Stimulated activated CD8-positive, alpha-beta memory T cell treated with anti-CD3 and anti-CD28 coated beads, Interleukin-12 subunit alpha, Interleukin-12 subunit beta, amount 100 ng/mL, for 1 hour (primary cell): ENCODE data around the gene FKBP5.
"Not testable (repeated sequence)": the region's sequence is repeated elsewhere in the genome, so short reads cannot be mapped to it uniquely, and the experiment has no call there.

Experiments
- DNase-seq: peaks from one replicate; pipeline ENCODE4 v3.0.0-alpha.2; 2020; ENCODE audit warnings: low read depth

Gene FKBP5

DNA sequence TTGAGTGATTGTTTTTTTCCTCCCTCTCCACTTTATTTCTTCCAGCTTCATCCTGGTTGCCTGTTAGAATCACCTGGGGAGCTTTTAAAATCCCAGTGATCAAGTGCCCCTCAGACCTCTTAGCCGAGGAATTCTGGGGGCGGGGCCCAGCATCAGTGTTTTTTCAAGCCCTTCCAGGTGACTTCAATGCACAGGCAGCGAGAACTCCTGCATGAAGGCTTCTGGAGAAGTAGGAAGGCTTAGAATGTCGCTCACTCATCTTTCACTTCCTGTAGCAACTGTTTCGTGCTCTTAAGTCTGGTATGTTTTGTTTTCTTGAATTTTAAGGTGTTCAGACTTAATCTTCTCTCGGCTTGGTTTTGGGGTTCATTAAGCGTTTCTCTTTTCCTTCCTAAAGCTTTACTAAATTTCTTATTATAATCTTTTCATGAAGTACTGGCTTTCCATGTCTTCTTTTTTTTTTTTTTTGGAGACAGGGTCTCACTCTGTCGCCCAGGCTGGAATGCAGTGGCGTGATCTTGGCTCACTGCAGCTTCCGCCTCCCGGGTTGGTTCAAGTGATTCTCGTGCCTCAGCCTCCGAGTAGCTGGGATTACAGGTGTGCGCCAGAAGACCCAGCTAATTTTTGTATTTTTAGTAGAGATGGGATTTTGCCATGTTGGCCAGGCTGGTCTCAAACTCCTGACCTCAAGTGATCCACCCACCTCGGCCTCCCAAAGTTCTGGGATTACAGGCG lies 145.1 kb downstream of the FKBP5 start:
- no peak for DNase-seq

DNA sequence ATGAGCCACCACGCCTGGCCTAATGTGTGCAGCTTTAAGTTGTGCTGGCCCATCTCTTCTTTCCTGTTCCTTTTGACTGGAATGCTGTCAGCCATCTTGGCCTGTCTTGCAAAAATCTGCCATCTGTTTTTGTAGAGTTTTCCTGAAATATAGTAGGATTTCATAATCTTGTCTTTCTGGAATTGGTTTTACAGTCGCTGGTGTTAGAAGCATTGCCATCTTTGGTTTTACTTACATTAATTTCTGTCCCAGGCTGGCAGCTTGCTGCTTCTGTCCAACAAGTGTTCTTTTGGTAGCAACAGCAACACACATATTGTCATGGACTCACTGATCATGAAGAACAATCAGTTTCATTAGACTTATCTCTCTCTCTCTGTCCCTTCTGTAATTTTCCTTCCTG lies 146.9 kb downstream of the FKBP5 start:
- DNase-seq: no peak

DNA sequence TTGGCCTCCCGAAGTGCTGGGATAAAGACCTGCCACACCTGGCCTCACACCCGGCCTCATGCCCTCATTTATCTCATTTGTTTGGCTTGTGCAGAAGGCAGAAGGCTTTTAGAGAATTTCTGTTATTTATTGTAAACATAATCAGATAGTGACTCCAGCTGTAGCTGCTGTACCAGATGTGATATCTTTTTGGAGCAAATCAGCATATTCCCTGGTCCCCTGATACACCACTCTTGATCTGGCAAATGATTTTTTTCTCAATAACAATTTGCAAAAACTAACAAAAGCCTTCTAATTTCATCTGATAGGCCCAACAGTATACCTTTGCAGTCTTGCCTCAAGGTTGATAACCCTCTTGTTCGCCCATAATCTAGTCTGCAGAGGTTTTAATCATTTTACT lies 149.5 kb downstream of the FKBP5 start:
- no peak for DNase-seq

- not testable (repeated sequence) for DNase-seq
These were observed 152.9 kb downstream of the FKBP5 start for GRCh38 chr6:35535847-35536246.

GRCh38 chr6:35534407-35535170 lies 154.1 kb downstream of the FKBP5 start:
- DNase-seq: no peak

- no peak for DNase-seq
These were observed 154.7 kb downstream of the FKBP5 start for GRCh38 chr6:35533981-35534380.

DNA sequence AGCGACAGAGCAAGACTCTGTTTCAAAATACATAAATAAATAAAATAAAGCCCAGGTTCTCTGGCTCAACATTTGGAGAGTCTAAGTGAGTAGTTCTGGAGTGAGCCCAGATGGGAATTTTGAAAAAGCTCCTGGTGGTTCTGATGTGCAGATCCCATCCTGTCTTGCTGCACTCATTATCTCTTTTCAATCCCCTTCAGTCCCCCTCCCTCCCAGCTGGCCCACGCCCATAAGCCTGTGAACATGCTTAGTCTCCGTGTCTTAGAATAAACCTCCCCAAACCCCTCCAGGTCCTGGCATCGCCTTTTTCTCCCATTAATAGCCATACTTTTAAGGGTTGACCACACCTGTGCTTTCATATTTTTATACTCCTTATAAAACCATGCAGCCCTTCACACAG lies 156.6 kb downstream of the FKBP5 start:
- DNase-seq: no peak

DNA sequence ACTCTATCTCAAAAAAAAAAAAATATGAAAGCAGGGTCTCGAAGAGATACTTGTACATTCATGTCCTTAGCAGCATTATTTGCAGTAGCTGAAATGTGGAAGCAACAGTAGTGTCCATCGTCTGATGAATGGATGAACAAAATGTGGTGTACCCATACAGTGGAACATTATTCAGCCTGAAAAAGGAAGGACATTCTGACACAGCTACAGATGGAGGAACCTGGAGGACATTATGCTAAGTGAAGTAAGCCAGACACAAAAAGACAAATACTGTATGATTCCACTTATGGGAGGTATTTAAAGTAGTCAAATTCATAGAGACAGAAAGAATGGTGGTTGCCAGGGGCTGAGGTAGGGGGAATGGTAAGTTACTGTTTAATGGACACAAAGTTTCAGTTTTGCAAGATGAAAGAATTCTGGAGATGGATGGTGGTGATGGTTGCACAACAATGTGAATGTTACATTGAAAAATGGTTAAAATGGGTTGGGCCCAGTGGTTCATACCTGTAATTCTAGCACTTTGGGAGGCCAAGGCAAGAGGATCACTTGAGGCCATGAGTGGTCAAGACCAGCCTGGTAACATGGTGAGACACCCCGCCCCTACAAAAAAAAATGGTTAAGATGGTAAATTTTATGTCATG lies 164.2 kb downstream of the FKBP5 start:
- DNase-seq: no peak
